Endothelial cell of umbilical vein (primary cell): ENCODE results near the gene KIF24.

Source experiments
- CTCF ChIP-seq, 2 donors: IDR thresholded peaks; 1 replicate in 1 of 2; 2 replicates in 1 of 2; pipeline ENCODE4 v1.5.1; 2011; ENCODE audit warnings: low read length in 2 of 2, mild to moderate bottlenecking in 2 of 2, moderate library complexity in 2 of 2, control low read depth in 1 of 2, inconsistent platforms in 1 of 2, low read depth in 1 of 2; ENCODE audit not compliant: insufficient read depth in 1 of 2; ENCODE audit errors: extremely low read depth in 1 of 2
- EZH2 ChIP-seq: IDR thresholded peaks from 2 replicates; pipeline ENCODE4 v1.6.1; 2012; ENCODE audit warnings: borderline replicate concordance, low read depth, mild to moderate bottlenecking, moderate library complexity, low read length, inconsistent platforms; ENCODE audit not compliant: severe bottlenecking
- POLR2A ChIP-seq: IDR thresholded peaks from 2 replicates; pipeline ENCODE4 v1.6.1; 2012; ENCODE audit warnings: low read depth, mild to moderate bottlenecking, control low read depth, low read length

- TF ChIP-seq POLR2A: no peak
- TF ChIP-seq EZH2: no peak
- TF ChIP-seq CTCF (IDR thresholded peaks at IDR 0.05; ENCODE audit: extremely low read depth in 1 of 2, insufficient read depth in 1 of 2, low read depth in 1 of 2, low read length in 2 of 2): no peak
Observed at GRCh38 chr9:34292552-34292951, 36.5 kb downstream of the KIF24 start.
